Endothelial cell of umbilical vein (primary cell): ENCODE data around the gene ABCC10. TPM values are rescaled to one million over a fixed set of nuclear protein-coding genes. Genes with fewer than 3 reads are reported as not detected.
A peak's percentile ranks its signal among the peaks of the same experiment; 100 is the strongest.

Source experiments
- BruUV-seq: library from RNA; stranded (reverse); fragments of 400-500 nt; replicated peaks from 2 replicates; lab custom pipeline; 2021; lab: Mats Ljungman, UMichigan
- CTCF ChIA-PET: fragments of 300-600, 350-600 bp; sonication (Branson Sonifier 250); formaldehyde crosslinking; loops from one replicate; lab custom pipeline; 2021; ENCODE audit warnings: antibody characterized with exemption, inconsistent platforms; lab: Charles Lee
- POLR2A ChIA-PET: fragments of 300-600, 350-600 bp; sonication (Branson Sonifier 250); formaldehyde crosslinking; loops from one replicate; lab custom pipeline; 2021; ENCODE audit warnings: antibody characterized with exemption, inconsistent platforms; lab: Charles Lee
- DNase-seq: peaks from one replicate; pipeline ENCODE4 v3.0.0-alpha.2; 2011; ENCODE audit warnings: low read depth, low spot score
- FAIRE-seq: peaks from 2 replicates; lab custom pipeline; 2011; peaks lifted over from hg19 to GRCh38; lab: Jason Lieb, UNC
- H2AFZ ChIP-seq: 2 replicates; pipeline ENCODE4 v1.6.0; 2012; ENCODE audit warnings: low read depth, low read length, control low read depth, inconsistent platforms
- H3K27ac ChIP-seq: 2 replicates; pipeline ENCODE4 v1.5.1; 2011; ENCODE audit warnings: low read depth, mild to moderate bottlenecking, control low read depth, low read length, moderate library complexity; ENCODE audit not compliant: insufficient read depth
- H3K27me3 ChIP-seq, 2 experiments: 2 replicates each; pipeline versions ENCODE4 v1.6.0 to v1.6.1; 2011; ENCODE audit warnings: low read length in 2 of 2, mixed read lengths in 1 of 2; ENCODE audit not compliant: control insufficient read depth in 2 of 2, insufficient read depth in 2 of 2
- H3K36me3 ChIP-seq, 2 experiments: 2 replicates in 1 of 2; 3 replicates in 1 of 2; pipeline ENCODE4 v1.5.1; 2011; ENCODE audit warnings: low read length in 2 of 2, mild to moderate bottlenecking in 1 of 2, moderate library complexity in 1 of 2; ENCODE audit not compliant: control insufficient read depth in 2 of 2, insufficient read depth in 2 of 2; ENCODE audit errors: extremely low read depth in 1 of 2
- H3K4me1 ChIP-seq: 3 replicates; pipeline ENCODE4 v1.5.1; 2011; ENCODE audit warnings: mild to moderate bottlenecking, low read length; ENCODE audit not compliant: control insufficient read depth, insufficient read depth; ENCODE audit errors: extremely low read depth
- H3K4me2 ChIP-seq: 2 replicates; pipeline ENCODE4 v1.6.1; 2011; ENCODE audit warnings: low read length, control low read depth, mixed read lengths; ENCODE audit not compliant: insufficient read depth
- H3K4me3 ChIP-seq, 3 experiments: fragments of 200-600 bp in 1 of 3; sonication (generic), shearing (Covaris generic) in 1 of 3; replicated peaks in 1 of 3; 2 replicates each; pipeline ENCODE4 v1.5.1; 2011 to 2016; ENCODE audit warnings: control low read depth in 3 of 3, low read length in 3 of 3, mild to moderate bottlenecking in 2 of 3, inconsistent platforms in 1 of 3, low read depth in 1 of 3, moderate library complexity in 1 of 3; ENCODE audit not compliant: insufficient read depth in 1 of 3
- H3K79me2 ChIP-seq: 2 replicates; pipeline ENCODE4 v1.6.0; 2012; ENCODE audit warnings: low read length, inconsistent platforms; ENCODE audit not compliant: control insufficient read depth, insufficient read depth
- H3K9ac ChIP-seq: replicated peaks from 2 replicates; pipeline ENCODE3; 2011; ENCODE audit warnings: low read length, control low read depth; ENCODE audit not compliant: insufficient read depth; ENCODE audit errors: extremely low read depth
- H3K9me1 ChIP-seq: replicated peaks from 3 replicates; pipeline ENCODE4 v1.6.0; 2011; ENCODE audit warnings: mild to moderate bottlenecking, low read length; ENCODE audit not compliant: control insufficient read depth, insufficient read depth; ENCODE audit errors: extremely low read depth
- H3K9me3 ChIP-seq: replicated peaks from 2 replicates; pipeline ENCODE4 v1.5.1; 2012; ENCODE audit warnings: low read length, inconsistent platforms; ENCODE audit not compliant: control insufficient read depth, insufficient read depth
- H4K20me1 ChIP-seq: replicated peaks from 2 replicates; pipeline ENCODE3; 2011; ENCODE audit warnings: mild to moderate bottlenecking, low read length; ENCODE audit not compliant: control insufficient read depth, insufficient read depth; ENCODE audit errors: extremely low read depth
- EZH2 ChIP-seq: IDR thresholded peaks from 2 replicates; pipeline ENCODE4 v1.6.1; 2012; ENCODE audit warnings: borderline replicate concordance, low read depth, mild to moderate bottlenecking, moderate library complexity, low read length, inconsistent platforms; ENCODE audit not compliant: severe bottlenecking
- GATA2 ChIP-seq: IDR thresholded peaks from 2 replicates; pipeline ENCODE4 v1.7.0; 2011; ENCODE audit warnings: low read depth, mild to moderate bottlenecking, moderate library complexity, mixed read lengths, low read length; ENCODE audit not compliant: insufficient read length, insufficient read depth
- JUN ChIP-seq: IDR thresholded peaks from 2 replicates; pipeline ENCODE4 v1.6.1; 2011; ENCODE audit warnings: borderline replicate concordance, low read depth; ENCODE audit not compliant: insufficient read length, insufficient read depth
- MAX ChIP-seq: IDR thresholded peaks from 2 replicates; pipeline ENCODE4 v1.6.1; 2011; ENCODE audit not compliant: insufficient read depth, insufficient read length
- MYC ChIP-seq: IDR thresholded peaks from one replicate; pipeline ENCODE4 v1.6.1; 2011; ENCODE audit warnings: mild to moderate bottlenecking, low read depth, low read length
- POLR2A ChIP-seq: IDR thresholded peaks from 2 replicates; pipeline ENCODE4 v1.6.1; 2012; ENCODE audit warnings: low read depth, mild to moderate bottlenecking, control low read depth, low read length
- POLR2AphosphoS5 ChIP-seq: IDR thresholded peaks from 2 replicates; pipeline ENCODE4 v1.6.1; 2012; ENCODE audit warnings: low read depth, mild to moderate bottlenecking, control low read depth, low read length, moderate library complexity; ENCODE audit not compliant: insufficient read depth
- dilution Hi-C: fragments of 300-500 bp; cut with MboI; formaldehyde crosslinking; loops from one replicate; pipeline ENCODE4 v1.15.0; 2019; ENCODE audit warnings: low sequenced_read_pairs; ENCODE audit not compliant: extremely low pct_ligation_motif_present
- intact Hi-C: fragments of 100-400 bp; cut with micrococcal nuclease; formaldehyde crosslinking; loops from one replicate; pipeline ENCODE4 v1.10.0; 2022
- polyA plus RNA-seq, 4 experiments: library from polyadenylated mRNA; depleted of rRNA in 3 of 4; stranded (reverse) in 3 of 4; unstranded in 1 of 4; fragments of >200 nt; gene quantifications; 2 replicates each; pipeline versions ENCODE4 v1.2.1 to v1.2.3, GENCODE V29; 2011 to 2012; ENCODE audit warnings: missing spikeins in 1 of 4
- total RNA-seq: library from RNA; stranded (reverse); gene quantifications from 2 replicates; pipeline ENCODE4 v1.2.3, GENCODE V29; 2021

ABCC10 gene
- total and polyA plus RNA-seq, 2 donors (not counting 3 experiments of a cell fraction or from before 2014, with no cell fraction given): 29.2 to 37.9 TPM

- TF ChIP-seq POLR2AphosphoS5 (peak; percentile 43), JUN (peak; percentile 48), MAX (no peak), POLR2A (no peak), GATA2 (no peak), MYC (no peak), EZH2 (no peak)
- Histone ChIP-seq H3K4me2 (peak overlapping the region; percentile 14), H3K27me3 (no peaks in the 10 kb centered on the region), H3K9me3 (no peaks in the 10 kb centered on the region), H3K9me1 (no peaks in the 10 kb centered on the region), H4K20me1 (no peaks in the 10 kb centered on the region), H3K4me3 (no peak overlapping the region), H3K9ac (peak overlapping the region; percentile 30), H3K27ac (peak overlapping the region; percentile 33), H3K79me2 (no peaks in the 10 kb centered on the region), H3K4me1 (peaks cover 13% of the 10 kb centered on the region), H3K36me3 (peaks cover 0 to 24% of the 10 kb centered on the region in 2 experiments), H2AFZ (no peak overlapping the region)
- POLR2A ChIA-PET: interaction anchor here (0.6 kb wide), 1 partner anchor 163 kb away, joined by 3 read pairs; no protein-coding TSS in a partner anchor
- dilution Hi-C loops: no loop called here
- CTCF ChIA-PET: interaction anchor here (0.8 to 1.6 kb wide), 9 partner anchors 9 to 208 kb away, joined by 3 to 6 read pairs (median 3); partner anchors contain the start of genes ABCC10, DNPH1 and TJAP1
- FAIRE-seq: peak; percentile 92
- DNase-seq: peak; percentile 76
- BruUV-seq: no TSS peak
- intact Hi-C loops: no loop called here
Observed at GRCh38 chr6:43436577-43437282, 9.4 kb downstream of the ABCC10 start.
